ENCODE measurements around the gene UBALD1. TPM values are rescaled to one million over a fixed set of nuclear protein-coding genes. Genes with fewer than 3 reads are reported as not detected.

The UBALD1 gene
- total RNA-seq, 1 experiment from 2014 or later = 29.9 TPM

GRCh38 chr16:4608704-4608980 lies 6.0 kb downstream of the UBALD1 start:
- DNase-seq (ENCODE audit: low read depth, low spot score) = no peak
- POLR2A ChIA-PET = no interaction called here
- no peak overlapping the region for H3K27ac ChIP-seq (ENCODE audit: low read length)
- no TSS peak for BruUV-seq (replicated peaks)
- H3K4me3 ChIP-seq (ENCODE audit: low read depth in 2 of 2, low read length in 2 of 2) = no peak overlapping the region
- intact Hi-C loops (cut with micrococcal nuclease; ENCODE audit: unreplicated experiment) (no loop called here), in situ Hi-C loops (cut with HindIII; ENCODE audit: low pct_unique_long_range_greater_than_20kb, low sequenced_read_pairs) (no loop called here)
- H3K36me3 ChIP-seq (ENCODE audit: control insufficient read depth, insufficient read depth, low read length) = no peaks in the 10 kb centered on the region
- peaks cover 6% of the 10 kb centered on the region; the same call in 1 of the 2 replicates for H3K4me1 ChIP-seq (ENCODE audit: control insufficient read depth, insufficient read depth, low read length)
- ATAC-seq = no peak
- TF ChIP-seq CTCF (IDR thresholded peaks at IDR 0.05) (no peak), REST (IDR thresholded peaks at IDR 0.05; ENCODE audit: insufficient read depth in 1 of 2, low read depth in 2 of 2, low read length in 1 of 2) (no peak)
- CTCF ChIA-PET = no interaction called here
- no peaks in the 10 kb centered on the region for H3K27me3 ChIP-seq (ENCODE audit: control insufficient read depth, insufficient read depth, low read length)
- H3K9me3 ChIP-seq (ENCODE audit: control insufficient read depth, insufficient read depth, low read depth, low read length) = no peaks in the 10 kb centered on the region

- POLR2A ChIA-PET = no interaction called here
Measured at GRCh38 chr16:4607841-4608703, 6.6 kb downstream of the UBALD1 start.

More at GRCh38 chr16:4607841-4608703, 6.6 kb downstream of the UBALD1 start:
- Histone ChIP-seq H3K36me3 (ENCODE audit: control insufficient read depth, insufficient read depth, low read length) (no peaks in the 10 kb centered on the region), H3K4me1 (ENCODE audit: control insufficient read depth, insufficient read depth, low read length) (peaks cover 2% of the 10 kb centered on the region; the same call in 1 of the 2 replicates), H3K27me3 (ENCODE audit: control insufficient read depth, insufficient read depth, low read length) (no peaks in the 10 kb centered on the region), H3K27ac (ENCODE audit: low read length) (no peak overlapping the region), H3K4me3 (ENCODE audit: low read depth in 2 of 2, low read length in 2 of 2) (no peak overlapping the region), H3K9me3 (ENCODE audit: control insufficient read depth, insufficient read depth, low read depth, low read length) (no peaks in the 10 kb centered on the region)
- TF ChIP-seq TCF7L2 (IDR thresholded peaks at IDR 0.05; ENCODE audit: low read depth, low read length) (no peak), SIN3A (IDR thresholded peaks at IDR 0.05; ENCODE audit: borderline replicate concordance, insufficient read depth, low read depth, low read length) (no peak), REST (IDR thresholded peaks at IDR 0.05; ENCODE audit: insufficient read depth in 1 of 2, low read depth in 2 of 2, low read length in 1 of 2) (no peak), POLR2AphosphoS5 (IDR thresholded peaks at IDR 0.05; ENCODE audit: low read depth, low read length) (no peak)
- in situ Hi-C loops (cut with HindIII; ENCODE audit: low pct_unique_long_range_greater_than_20kb, low sequenced_read_pairs) (no loop called here), intact Hi-C loops (cut with micrococcal nuclease; ENCODE audit: unreplicated experiment) (no loop called here)
- CTCF ChIA-PET = interaction anchor here (0.6 kb wide), 1 partner anchor 8 kb away, joined by 3 read pairs; no protein-coding TSS in a partner anchor
- ATAC-seq (no peak), DNase-seq (ENCODE audit: low read depth, low spot score) (no peak)
- BruUV-seq (replicated peaks) = no TSS peak

All from Panc1 (cell line).